ENCODE measurements around the gene JAG2.

JAG2 gene

DNA sequence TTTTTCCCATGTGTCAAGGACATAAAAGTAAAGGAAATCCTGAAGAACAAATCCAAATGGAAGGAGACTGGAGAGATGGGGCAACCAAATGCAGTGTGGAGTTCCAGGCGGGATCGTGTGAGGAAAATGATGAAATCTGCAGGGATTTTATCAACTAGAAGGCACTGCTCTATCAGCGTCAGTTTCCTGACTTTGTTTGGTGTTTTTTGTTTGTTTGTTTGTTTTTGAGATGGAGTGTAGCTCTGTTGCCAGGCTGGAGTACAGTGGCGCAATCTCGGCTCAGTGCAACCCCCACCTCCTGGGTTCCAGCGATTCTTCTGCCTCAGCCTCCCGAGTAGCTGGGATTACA is 60.1 kb downstream of the JAG2 start:
- no peak for DNase-seq

- no peak for DNase-seq
Measured at GRCh38 chr14:105107781-105108515, 60.6 kb downstream of the JAG2 start.

GRCh38 chr14:105107351-105107750 is 61.2 kb downstream of the JAG2 start:
- DNase-seq = no peak

- no peak for DNase-seq
Measured at GRCh38 chr14:105105158-105105557, 63.4 kb downstream of the JAG2 start.

DNA sequence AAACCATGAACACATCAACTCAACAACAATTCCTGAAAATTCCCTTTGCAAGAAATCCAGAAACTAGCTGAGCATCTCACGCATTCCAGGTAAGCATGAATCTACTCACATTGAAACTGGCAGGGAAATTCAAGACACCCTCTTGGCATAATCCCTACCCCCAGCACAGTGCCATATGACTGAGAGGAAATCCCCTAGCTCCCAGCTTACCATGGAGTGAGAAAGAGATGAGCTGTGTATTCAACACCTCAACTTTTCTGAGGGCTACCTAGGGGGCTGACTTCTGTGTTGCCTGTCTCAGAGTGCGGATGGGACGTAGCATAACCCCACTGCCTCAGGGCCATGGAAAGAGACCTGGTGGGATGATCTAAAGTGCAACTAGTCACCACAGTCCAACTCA is 65.7 kb downstream of the JAG2 start:
- DNase-seq = no peak

DNA sequence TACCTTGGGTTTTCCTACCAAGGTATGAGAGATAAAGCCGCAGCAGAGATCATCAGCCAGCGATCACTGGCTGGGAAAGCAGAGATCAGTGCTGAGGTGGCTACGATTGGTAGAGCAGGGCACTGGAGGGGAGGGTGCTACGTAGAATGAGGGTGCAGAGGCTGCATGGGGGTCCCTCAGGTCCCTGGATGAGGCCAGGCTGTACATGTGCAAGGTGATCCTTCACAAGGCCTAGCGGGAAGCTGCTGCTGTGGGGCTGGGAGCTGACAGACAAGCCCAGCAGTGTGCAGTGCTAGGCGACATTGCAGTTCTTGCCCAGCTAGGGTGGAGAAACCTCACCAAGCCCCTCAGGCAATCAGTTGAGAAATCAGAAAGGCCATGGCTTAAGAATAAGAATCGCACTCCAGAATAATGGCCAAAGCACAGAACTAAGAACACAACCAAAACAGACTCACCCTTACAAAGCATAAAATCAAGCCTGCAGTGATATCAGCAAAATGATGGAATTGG is 66.2 kb downstream of the JAG2 start:
- no peak for DNase-seq

GRCh38 chr14:105100910-105101309 is 67.7 kb downstream of the JAG2 start:
- DNase-seq = no peak

DNA sequence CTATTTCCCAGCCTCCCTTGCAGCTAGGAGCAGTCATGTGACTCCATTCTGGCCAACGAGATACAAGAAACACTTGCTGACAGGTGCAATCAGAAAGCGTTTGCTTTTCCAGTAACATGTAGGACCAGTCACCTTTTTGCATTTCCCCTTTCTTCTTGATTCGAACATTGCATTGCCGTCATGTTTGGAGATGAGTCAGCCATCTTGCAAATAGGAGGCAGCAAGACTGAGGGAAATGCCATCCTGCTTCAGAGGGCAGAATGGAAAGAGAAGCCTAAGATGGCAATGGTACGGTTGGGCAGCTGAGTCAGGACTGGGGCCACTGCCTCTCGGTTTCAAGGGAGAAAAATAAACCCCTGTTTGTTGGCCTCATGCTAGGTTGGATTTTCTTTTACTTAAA is 68.8 kb downstream of the JAG2 start:
- no peak for DNase-seq

GRCh38 chr14:105098316-105098715 is 70.3 kb downstream of the JAG2 start:
- DNase-seq = no peak

GRCh38 chr14:105097794-105098127 is 70.8 kb downstream of the JAG2 start:
- DNase-seq = no peak

DNA sequence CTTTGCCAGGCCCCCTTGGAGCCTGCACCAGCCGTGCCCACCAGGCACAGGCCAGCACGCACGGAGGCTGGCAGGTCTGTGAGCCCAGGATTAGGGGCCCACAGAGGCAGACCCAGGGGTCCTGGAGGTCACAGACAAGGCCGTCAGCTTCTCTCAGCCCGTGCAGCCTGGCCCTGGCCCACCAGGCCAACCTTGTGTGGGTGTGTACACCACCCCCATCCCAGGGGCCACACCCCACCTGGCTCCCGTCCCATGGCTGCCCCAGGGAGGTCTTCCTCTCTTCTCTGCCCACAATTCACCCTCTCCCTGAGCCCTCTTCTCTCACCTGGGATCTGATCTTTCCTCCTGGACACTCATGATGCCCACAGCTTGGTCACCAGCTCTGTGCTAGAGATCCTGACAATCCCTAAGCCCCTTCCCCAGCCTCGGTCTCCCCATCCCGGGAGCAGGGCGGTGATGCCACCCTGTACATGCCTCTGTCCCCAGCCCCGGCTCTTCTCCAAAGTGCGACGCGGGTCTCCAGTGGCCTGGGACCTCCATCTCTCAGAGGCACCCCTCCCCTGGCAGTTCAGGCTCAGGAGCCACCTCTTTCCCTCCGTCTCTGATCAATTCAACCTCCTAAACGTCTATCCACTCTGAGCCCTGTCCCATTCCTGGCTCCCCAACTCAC is 72.2 kb downstream of the JAG2 start:
- DNase-seq = no peak

DNA sequence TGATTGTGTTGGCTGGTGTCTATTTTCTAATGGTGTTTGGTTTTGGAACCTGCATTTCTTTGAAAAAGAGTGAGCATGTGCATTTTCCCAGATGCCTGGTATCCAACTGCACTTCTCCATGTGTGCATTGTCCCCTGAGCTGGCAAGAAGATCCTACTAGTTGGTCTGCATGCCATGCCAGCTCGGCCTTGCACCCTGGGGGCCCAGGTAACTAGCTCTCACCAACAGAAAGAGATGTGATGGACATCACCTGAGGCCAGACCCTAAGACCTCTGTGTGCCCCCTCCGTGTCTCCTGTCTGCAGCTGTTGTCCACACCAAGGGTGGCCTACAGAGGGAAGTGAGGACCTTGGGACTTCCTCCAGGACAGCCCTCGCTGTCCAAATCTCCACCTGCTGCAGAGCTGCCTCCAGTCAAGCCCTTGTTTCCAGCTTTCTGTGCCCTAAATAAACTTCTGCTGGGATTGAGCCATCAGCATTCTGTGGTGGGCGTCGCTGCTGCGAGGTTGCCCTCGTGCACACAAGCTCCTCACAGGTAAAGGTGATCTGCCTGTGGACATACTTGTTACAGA is 73.3 kb downstream of the JAG2 start:
- DNase-seq = no peak

- DNase-seq = no peak
Measured at GRCh38 chr14:105094193-105094907, 74.2 kb downstream of the JAG2 start.

- peak; percentile 37 for DNase-seq
Measured at GRCh38 chr14:105093431-105094192, 75.0 kb downstream of the JAG2 start.

- peak; percentile 39 for DNase-seq
Measured at GRCh38 chr14:105093038-105093430, 75.5 kb downstream of the JAG2 start.

DNA sequence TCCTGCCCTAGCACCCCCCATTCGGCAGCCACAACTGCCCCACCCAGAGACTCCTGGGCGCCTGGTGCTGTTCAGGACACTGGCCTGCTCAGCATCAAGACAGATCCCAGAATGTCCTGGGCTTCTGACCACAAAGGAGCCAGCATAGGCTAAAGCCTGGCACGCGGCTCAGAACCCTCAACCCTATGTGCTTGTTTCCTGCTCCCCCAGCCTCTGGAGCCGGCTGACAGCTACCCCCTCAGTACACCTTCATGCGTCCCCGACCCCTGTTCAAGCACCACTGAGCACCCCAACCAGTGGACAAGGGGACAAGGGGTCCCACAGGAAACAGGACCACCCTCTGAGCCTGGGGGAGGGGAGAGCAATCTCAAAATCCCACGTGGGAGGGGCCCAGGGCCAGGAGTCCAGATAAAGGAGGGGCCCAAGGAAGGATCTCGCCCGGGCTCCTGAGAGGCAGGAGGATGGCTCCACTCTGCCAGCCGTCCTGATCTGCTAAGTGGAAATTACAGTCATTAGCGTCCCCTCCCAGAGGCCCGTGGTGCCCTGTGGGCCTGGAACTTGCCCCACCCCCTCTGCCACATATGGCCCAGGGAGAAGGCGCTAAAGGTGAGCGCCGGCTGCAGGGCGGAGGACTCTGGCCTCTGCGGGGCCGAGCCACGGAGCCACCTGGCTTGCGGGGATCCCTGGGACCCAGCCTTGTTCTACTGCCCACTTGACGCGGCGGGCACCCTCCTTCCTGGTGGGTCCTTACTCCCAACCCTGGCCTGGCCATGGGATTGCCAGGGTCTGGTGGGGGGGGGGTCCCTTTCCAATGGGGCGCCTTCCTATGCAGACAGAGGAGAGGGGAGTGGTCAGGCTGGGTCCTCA is 76.2 kb downstream of the JAG2 start:
- DNase-seq = no peak

DNA sequence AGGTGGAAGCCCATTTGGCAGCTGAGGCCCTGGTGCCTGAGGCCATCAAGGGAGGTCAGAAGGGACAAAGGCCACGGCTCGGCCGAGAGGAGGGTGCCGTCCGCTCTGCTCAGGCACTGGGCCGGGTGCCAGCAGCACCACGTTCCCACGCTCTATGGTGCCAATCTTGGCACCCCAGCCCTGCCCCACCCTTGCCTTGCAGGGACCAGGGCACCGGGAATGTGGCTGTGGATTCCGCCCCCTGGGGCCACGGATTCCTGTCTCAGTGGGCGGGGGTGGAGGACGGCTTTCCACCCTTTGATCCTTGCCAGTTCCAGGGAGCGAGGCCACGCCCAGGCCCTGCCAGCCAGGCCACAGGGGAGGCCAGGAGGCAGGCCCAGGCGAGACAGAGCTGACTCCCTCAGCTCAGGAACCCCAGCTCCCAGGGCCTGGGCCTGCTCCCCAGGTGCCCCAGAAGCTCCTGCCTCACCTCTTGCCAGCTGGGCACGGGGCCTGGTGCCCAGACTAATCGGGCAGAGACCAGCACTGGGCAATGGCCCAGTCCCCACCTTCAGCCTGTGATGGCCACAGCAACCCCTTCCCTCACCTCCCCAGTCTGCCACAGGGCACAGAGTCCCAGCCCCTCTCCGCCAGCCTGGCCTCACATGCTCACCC is 76.9 kb downstream of the JAG2 start:
- no peak for DNase-seq

DNA sequence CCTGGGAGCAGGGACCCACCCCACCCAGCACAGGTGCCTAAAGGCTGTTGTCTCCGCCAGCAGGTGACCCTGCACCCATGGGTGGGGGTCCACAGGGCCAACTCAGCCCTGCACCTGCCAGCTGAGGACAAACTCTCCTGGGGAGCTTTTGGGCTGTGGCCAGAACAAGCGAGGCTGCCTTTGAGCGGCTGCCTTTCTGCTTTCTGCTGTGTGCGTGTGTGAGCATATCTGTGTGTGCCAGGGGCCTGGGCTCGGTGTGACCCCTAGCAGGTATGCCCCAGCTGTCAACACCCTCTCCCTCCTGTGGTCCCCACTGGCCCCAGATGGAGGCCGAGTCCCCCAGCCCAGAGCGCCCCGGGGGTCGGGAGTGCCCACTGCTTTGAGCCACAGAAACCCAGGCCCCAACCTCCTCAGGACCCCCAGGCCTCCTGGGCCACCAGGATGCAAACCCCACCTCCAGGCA is 77.5 kb downstream of the JAG2 start:
- no peak for DNase-seq

Data from effector CD4-positive, alpha-beta T cell (primary cell).